Panc1 (cell line): ENCODE results near the gene EZH2. TPM values are rescaled to one million over a fixed set of nuclear protein-coding genes. Genes with fewer than 3 reads are reported as not detected.

Experiments
- ATAC-seq: fragments of 200-7000 bp; cut with Tn5 transposase; 2 replicates; pipeline ENCODE4 v1.9.1; 2020; ENCODE audit warnings: mild to moderate bottlenecking, moderate library complexity
- BruUV-seq: library from RNA; stranded (reverse); fragments of 400-500 nt; replicated peaks from 2 replicates; lab custom pipeline; 2021; lab: Mats Ljungman, UMichigan
- CTCF ChIA-PET: fragments of 300-600 bp; sonication (Branson Sonifier 250); formaldehyde crosslinking; loops from one replicate; lab custom pipeline; 2022; ENCODE audit warnings: antibody characterized with exemption; lab: Charles Lee
- POLR2A ChIA-PET: fragments of 300-600 bp; sonication (Branson Sonifier 250); formaldehyde crosslinking; loops from one replicate; lab custom pipeline; 2022; ENCODE audit warnings: antibody characterized with exemption; lab: Charles Lee
- DNase-seq: peaks from one replicate; pipeline ENCODE4 v3.0.0-alpha.2; 2010; ENCODE audit warnings: low read depth, low spot score
- H3K27ac ChIP-seq: 2 replicates; pipeline ENCODE4 v1.5.1; 2011; ENCODE audit warnings: mild to moderate bottlenecking, low read length, inconsistent platforms
- H3K27me3 ChIP-seq: fragments of 200-500 bp; sonication (Bioruptor generic); 2 replicates; pipeline ENCODE4 v1.6.0; 2014; ENCODE audit warnings: low read length, inconsistent platforms; ENCODE audit not compliant: control insufficient read depth, insufficient read depth
- H3K36me3 ChIP-seq: fragments of 200-500 bp; sonication (Bioruptor generic); 2 replicates; pipeline ENCODE4 v1.5.1; 2014; ENCODE audit warnings: inconsistent platforms, mild to moderate bottlenecking, low read length, moderate library complexity; ENCODE audit not compliant: control insufficient read depth, insufficient read depth
- H3K4me1 ChIP-seq: 2 replicates; pipeline ENCODE4 v1.5.1; 2011; ENCODE audit warnings: inconsistent platforms, mild to moderate bottlenecking, low read length, moderate library complexity; ENCODE audit not compliant: control insufficient read depth, insufficient read depth
- H3K4me3 ChIP-seq, 2 experiments: 2 replicates each; pipeline ENCODE4 v1.5.1; 2011 to 2012; ENCODE audit warnings: low read depth in 2 of 2, low read length in 2 of 2, mild to moderate bottlenecking in 2 of 2, inconsistent platforms in 1 of 2, moderate library complexity in 1 of 2
- H3K9me3 ChIP-seq: fragments of 200-500 bp; sonication (Bioruptor generic); 2 replicates; pipeline ENCODE4 v1.5.1; 2014; ENCODE audit warnings: low read depth, mild to moderate bottlenecking, inconsistent platforms, low read length, moderate library complexity; ENCODE audit not compliant: control insufficient read depth, insufficient read depth
- POLR2AphosphoS5 ChIP-seq: IDR thresholded peaks from 2 replicates; pipeline ENCODE4 v1.6.1; 2012; ENCODE audit warnings: mild to moderate bottlenecking, low read depth, low read length, moderate library complexity
- SIN3A ChIP-seq: IDR thresholded peaks from 2 replicates; pipeline ENCODE4 v1.6.1; 2012; ENCODE audit warnings: low read depth, mild to moderate bottlenecking, low read length, moderate library complexity, borderline replicate concordance; ENCODE audit not compliant: insufficient read depth
- TCF7L2 ChIP-seq: IDR thresholded peaks from 2 replicates; pipeline ENCODE4 v1.6.1; 2011; ENCODE audit warnings: mild to moderate bottlenecking, low read depth, low read length, inconsistent platforms
- in situ Hi-C: cut with HindIII; loops from 2 replicates; pipeline ENCODE4 v1.10.0; 2016; ENCODE audit warnings: low sequenced_read_pairs, low pct_unique_long_range_greater_than_20kb
- intact Hi-C: fragments of 100-400 bp; cut with micrococcal nuclease; formaldehyde crosslinking; loops from one replicate; pipeline ENCODE4 v1.10.0; 2022; ENCODE audit not compliant: unreplicated experiment
- total RNA-seq: library from RNA; stranded (reverse); gene quantifications from one replicate; pipeline ENCODE4 v1.2.1, GENCODE V29; 2021; ENCODE audit not compliant: unreplicated experiment
- TF ChIP-seq, protein P1 (sequence below), 2 experiments: IDR thresholded peaks; 2 replicates each; pipeline ENCODE4 v1.6.1; 2011 to 2012; ENCODE audit warnings: low read depth in 2 of 2, control low read depth in 1 of 2, low read length in 1 of 2, mild to moderate bottlenecking in 1 of 2, moderate library complexity in 1 of 2; ENCODE audit not compliant: insufficient read depth in 1 of 2
- TF ChIP-seq, protein P2 (sequence below): fragments of 450-650 bp; IDR thresholded peaks from 2 replicates; pipeline ENCODE4 v1.5.1; 2017; ENCODE audit warnings: mild to moderate bottlenecking

EZH2 gene
- total RNA-seq, 1 experiment from 2014 or later, result 38.3 TPM

DNA sequence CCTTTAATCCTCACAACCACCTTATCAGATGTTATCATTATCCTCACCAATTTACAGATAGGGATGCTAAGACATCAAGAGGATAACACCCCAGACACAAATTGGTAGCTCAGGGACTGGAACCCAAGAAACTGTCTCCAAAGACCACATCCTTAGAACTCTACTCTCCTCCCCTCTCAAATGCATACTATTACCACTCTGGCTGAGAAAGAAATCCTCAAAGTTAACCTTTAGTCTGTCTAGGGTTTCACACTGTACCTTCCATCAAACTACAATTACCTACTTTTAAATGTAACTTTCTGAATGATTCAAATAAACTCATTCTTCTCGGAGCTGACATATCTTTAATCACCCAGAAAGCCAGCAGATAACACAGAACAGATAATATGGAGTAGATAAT lies 6.6 kb downstream of the EZH2 start:
- CTCF ChIA-PET, result no interaction called here
- in situ Hi-C loops, result no loop called here

DNA sequence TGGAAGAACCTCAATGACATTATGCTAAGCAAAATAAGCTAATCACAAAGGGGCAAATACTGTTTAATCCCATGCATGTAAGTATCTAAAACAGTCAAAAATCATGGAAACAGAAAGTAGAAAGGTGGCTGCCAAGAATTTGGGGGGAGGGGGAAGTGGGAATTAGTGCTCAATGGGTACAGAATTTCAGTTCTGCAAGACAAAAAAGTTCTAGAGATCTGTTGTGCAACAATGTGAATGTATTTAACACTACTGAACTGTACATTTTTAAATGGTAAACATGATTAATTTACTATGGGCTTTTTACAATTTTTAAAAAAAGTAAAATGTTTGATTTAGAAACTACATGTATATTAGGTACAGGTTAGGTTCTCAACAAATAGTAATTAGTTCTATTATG lies 11.9 kb downstream of the EZH2 start:
- intact Hi-C loops (no loop called here), in situ Hi-C loops (no loop called here)
- DNase-seq (no peak), ATAC-seq (no peak)
- TF ChIP-seq TCF7L2, result no peak
- no peak for TF ChIP-seq SIN3A
- TF ChIP-seq, protein P1, sequence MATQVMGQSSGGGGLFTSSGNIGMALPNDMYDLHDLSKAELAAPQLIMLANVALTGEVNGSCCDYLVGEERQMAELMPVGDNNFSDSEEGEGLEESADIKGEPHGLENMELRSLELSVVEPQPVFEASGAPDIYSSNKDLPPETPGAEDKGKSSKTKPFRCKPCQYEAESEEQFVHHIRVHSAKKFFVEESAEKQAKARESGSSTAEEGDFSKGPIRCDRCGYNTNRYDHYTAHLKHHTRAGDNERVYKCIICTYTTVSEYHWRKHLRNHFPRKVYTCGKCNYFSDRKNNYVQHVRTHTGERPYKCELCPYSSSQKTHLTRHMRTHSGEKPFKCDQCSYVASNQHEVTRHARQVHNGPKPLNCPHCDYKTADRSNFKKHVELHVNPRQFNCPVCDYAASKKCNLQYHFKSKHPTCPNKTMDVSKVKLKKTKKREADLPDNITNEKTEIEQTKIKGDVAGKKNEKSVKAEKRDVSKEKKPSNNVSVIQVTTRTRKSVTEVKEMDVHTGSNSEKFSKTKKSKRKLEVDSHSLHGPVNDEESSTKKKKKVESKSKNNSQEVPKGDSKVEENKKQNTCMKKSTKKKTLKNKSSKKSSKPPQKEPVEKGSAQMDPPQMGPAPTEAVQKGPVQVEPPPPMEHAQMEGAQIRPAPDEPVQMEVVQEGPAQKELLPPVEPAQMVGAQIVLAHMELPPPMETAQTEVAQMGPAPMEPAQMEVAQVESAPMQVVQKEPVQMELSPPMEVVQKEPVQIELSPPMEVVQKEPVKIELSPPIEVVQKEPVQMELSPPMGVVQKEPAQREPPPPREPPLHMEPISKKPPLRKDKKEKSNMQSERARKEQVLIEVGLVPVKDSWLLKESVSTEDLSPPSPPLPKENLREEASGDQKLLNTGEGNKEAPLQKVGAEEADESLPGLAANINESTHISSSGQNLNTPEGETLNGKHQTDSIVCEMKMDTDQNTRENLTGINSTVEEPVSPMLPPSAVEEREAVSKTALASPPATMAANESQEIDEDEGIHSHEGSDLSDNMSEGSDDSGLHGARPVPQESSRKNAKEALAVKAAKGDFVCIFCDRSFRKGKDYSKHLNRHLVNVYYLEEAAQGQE (IDR thresholded peaks at IDR 0.05; ENCODE audit: insufficient read depth in 1 of 2, low read depth in 2 of 2, low read length in 1 of 2), result no peak
- TF ChIP-seq POLR2AphosphoS5, result no peak
- TF ChIP-seq, protein P2, sequence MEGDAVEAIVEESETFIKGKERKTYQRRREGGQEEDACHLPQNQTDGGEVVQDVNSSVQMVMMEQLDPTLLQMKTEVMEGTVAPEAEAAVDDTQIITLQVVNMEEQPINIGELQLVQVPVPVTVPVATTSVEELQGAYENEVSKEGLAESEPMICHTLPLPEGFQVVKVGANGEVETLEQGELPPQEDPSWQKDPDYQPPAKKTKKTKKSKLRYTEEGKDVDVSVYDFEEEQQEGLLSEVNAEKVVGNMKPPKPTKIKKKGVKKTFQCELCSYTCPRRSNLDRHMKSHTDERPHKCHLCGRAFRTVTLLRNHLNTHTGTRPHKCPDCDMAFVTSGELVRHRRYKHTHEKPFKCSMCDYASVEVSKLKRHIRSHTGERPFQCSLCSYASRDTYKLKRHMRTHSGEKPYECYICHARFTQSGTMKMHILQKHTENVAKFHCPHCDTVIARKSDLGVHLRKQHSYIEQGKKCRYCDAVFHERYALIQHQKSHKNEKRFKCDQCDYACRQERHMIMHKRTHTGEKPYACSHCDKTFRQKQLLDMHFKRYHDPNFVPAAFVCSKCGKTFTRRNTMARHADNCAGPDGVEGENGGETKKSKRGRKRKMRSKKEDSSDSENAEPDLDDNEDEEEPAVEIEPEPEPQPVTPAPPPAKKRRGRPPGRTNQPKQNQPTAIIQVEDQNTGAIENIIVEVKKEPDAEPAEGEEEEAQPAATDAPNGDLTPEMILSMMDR, result no peak
- H3K9me3 ChIP-seq, result no peaks in the 10 kb centered on the region
- H3K36me3 ChIP-seq, result no peaks in the 10 kb centered on the region
- H3K4me3 ChIP-seq, result no peak overlapping the region
- BruUV-seq, result no TSS peak
- no peaks in the 10 kb centered on the region for H3K27me3 ChIP-seq
- no peak overlapping the region for H3K27ac ChIP-seq
- ChIA-PET POLR2A (no interaction called here), CTCF (no interaction called here)
- 0 out of 2 replicates have a peak, but pooled peaks cover 7% of the 10 kb centered on the region for H3K4me1 ChIP-seq

More for the DNA sequence above, 6.6 kb downstream of the EZH2 start:
- Histone ChIP-seq H3K36me3 (no peaks in the 10 kb centered on the region), H3K9me3 (no peaks in the 10 kb centered on the region), H3K27me3 (no peaks in the 10 kb centered on the region), H3K4me3 (no peak overlapping the region), H3K4me1 (peaks cover 23% of the 10 kb centered on the region; the same call in 1 of the 2 replicates), H3K27ac (no peak overlapping the region)
- intact Hi-C loops, result no loop called here
- no TSS peak for BruUV-seq
- POLR2A ChIA-PET, result interaction anchor here (0.6 kb wide), 1 partner anchor 16 kb away, joined by 9 read pairs; no protein-coding TSS in a partner anchor
- DNase-seq (no peak), ATAC-seq (no peak)
- TF ChIP-seq, protein P1 (IDR thresholded peaks at IDR 0.05; ENCODE audit: insufficient read depth in 1 of 2, low read depth in 2 of 2, low read length in 1 of 2), result no peak
- TF ChIP-seq SIN3A, result no peak
- no peak for TF ChIP-seq TCF7L2
- TF ChIP-seq POLR2AphosphoS5, result no peak
- TF ChIP-seq, protein P2, result no peak
